HepG2 (cell line): ENCODE data around the gene PPP1R27. TPM values are rescaled to one million over a fixed set of nuclear protein-coding genes. Genes with fewer than 3 reads are reported as not detected.
A peak's percentile ranks its signal among the peaks of the same experiment; 100 is the strongest.

ENCODE experiments used
- CENPX ChIP-seq: sonication (generic); formaldehyde crosslinking; IDR thresholded peaks from 2 replicates; pipeline ENCODE4 v1.9.0; 2021; ENCODE audit warnings: mild to moderate bottlenecking, missing genetic modification reagents, moderate library complexity
- FOSL1 ChIP-seq: sonication (generic); formaldehyde crosslinking; IDR thresholded peaks from 2 replicates; pipeline ENCODE4 v1.9.0; 2021; ENCODE audit warnings: missing genetic modification reagents, borderline replicate concordance
- IKZF1 ChIP-seq: fragments of 450-650 bp; IDR thresholded peaks from 2 replicates; pipeline ENCODE4 v1.7.1; 2016
- JUN ChIP-seq: sonication (generic); formaldehyde crosslinking; IDR thresholded peaks from 2 replicates; pipeline ENCODE4 v1.4.0; 2020; ENCODE audit warnings: mild to moderate bottlenecking, missing genetic modification reagents
- KDM2A ChIP-seq: sonication (generic); formaldehyde crosslinking; IDR thresholded peaks from 2 replicates; pipeline ENCODE4 v1.4.0; 2020; ENCODE audit warnings: low read depth, missing genetic modification reagents, borderline replicate concordance
- MLLT10 ChIP-seq: sonication (generic); formaldehyde crosslinking; IDR thresholded peaks from 2 replicates; pipeline ENCODE4 v1.4.0; 2020; ENCODE audit warnings: missing genetic modification reagents
- ONECUT2 ChIP-seq: sonication (generic); formaldehyde crosslinking; IDR thresholded peaks from 2 replicates; pipeline ENCODE4 v1.4.0; 2020; ENCODE audit warnings: missing genetic modification reagents
- REXO4 ChIP-seq: sonication (generic); formaldehyde crosslinking; IDR thresholded peaks from 2 replicates; pipeline ENCODE4 v1.8.0; 2022; ENCODE audit warnings: missing genetic modification reagents, mild to moderate bottlenecking, borderline replicate concordance
- RFXANK ChIP-seq: IDR thresholded peaks from 2 replicates; pipeline ENCODE4 v1.6.1; 2016
- ZMYM2 ChIP-seq: sonication (generic); formaldehyde crosslinking; IDR thresholded peaks from 2 replicates; pipeline ENCODE4 v1.8.0; 2022; ENCODE audit warnings: mild to moderate bottlenecking, missing genetic modification reagents
- ZNF20 ChIP-seq: sonication (generic); formaldehyde crosslinking; IDR thresholded peaks from 2 replicates; pipeline ENCODE4 v1.4.0; 2020; ENCODE audit warnings: mild to moderate bottlenecking, moderate library complexity, missing genetic modification reagents
- ZNF256 ChIP-seq: sonication (generic); formaldehyde crosslinking; conservative IDR thresholded peaks from 2 replicates; pipeline ENCODE4 v1.4.0; 2020; ENCODE audit warnings: missing genetic modification reagents
- ZNF354B ChIP-seq: sonication (generic); formaldehyde crosslinking; IDR thresholded peaks from 2 replicates; pipeline ENCODE4 v1.8.0; 2022; ENCODE audit warnings: mild to moderate bottlenecking, missing genetic modification reagents
- ZNF558 ChIP-seq: sonication (generic); formaldehyde crosslinking; IDR thresholded peaks from 2 replicates; pipeline ENCODE4 v1.9.0; 2022; ENCODE audit warnings: mild to moderate bottlenecking, missing genetic modification reagents, borderline replicate concordance
- polyA plus RNA-seq, 8 experiments: library from polyadenylated mRNA; depleted of rRNA in 3 of 8; stranded (reverse) in 7 of 8; unstranded in 1 of 8; fragments of >200 nt; fragmentation: Illumina TruSeq in 4 of 8; extraction: Trizol in 4 of 8; gene quantifications; 2 replicates each; pipeline versions ENCODE4 v1.2.1 to v1.2.3, GENCODE V29; 2011 to 2016; ENCODE audit warnings: low read depth in 4 of 8, missing spikeins in 1 of 8, mixed read lengths in 1 of 8; ENCODE audit not compliant: insufficient read depth in 1 of 8
- total RNA-seq, 5 experiments: library from RNA; depleted of rRNA; stranded (reverse); fragments of >200 nt; fragmentation: Illumina TruSeq; extraction: Trizol; gene quantifications; 2 replicates each; pipeline ENCODE4 v1.2.3, GENCODE V29; 2016; ENCODE audit warnings: low read depth in 1 of 5
- TF ChIP-seq, protein P1 (sequence below): sonication (generic); formaldehyde crosslinking; IDR thresholded peaks from 2 replicates; pipeline ENCODE4 v1.8.1; 2023; ENCODE audit warnings: mild to moderate bottlenecking, missing genetic modification reagents
- TF ChIP-seq, protein P2 (sequence below): IDR thresholded peaks from 2 replicates; pipeline ENCODE4 v1.6.1; 2016; ENCODE audit warnings: missing genetic modification reagents, missing compliant biosample characterization
- TF ChIP-seq, protein P3 (sequence below), 2 experiments: IDR thresholded peaks; 2 replicates each; pipeline ENCODE4 v1.6.1; 2011 to 2012; ENCODE audit warnings: low read length in 2 of 2, borderline replicate concordance in 1 of 2, low read depth in 1 of 2, mild to moderate bottlenecking in 1 of 2, moderate library complexity in 1 of 2
- TF ChIP-seq, protein P4 (sequence below): sonication (generic); formaldehyde crosslinking; IDR thresholded peaks from 2 replicates; pipeline ENCODE4 v1.5.0; 2020; ENCODE audit warnings: mild to moderate bottlenecking, missing genetic modification reagents, borderline replicate concordance
- TF ChIP-seq, protein P5 (sequence below): sonication (generic); formaldehyde crosslinking; IDR thresholded peaks from 2 replicates; pipeline ENCODE4 v1.4.0; 2020; ENCODE audit warnings: missing genetic modification reagents, mild to moderate bottlenecking, borderline replicate concordance

Gene PPP1R27
- total and polyA plus RNA-seq, 2 of the 13 experiments (the other 11 are each of a cell fraction or from before 2014, with no cell fraction given): 0.17 to 1.00 TPM

DNA sequence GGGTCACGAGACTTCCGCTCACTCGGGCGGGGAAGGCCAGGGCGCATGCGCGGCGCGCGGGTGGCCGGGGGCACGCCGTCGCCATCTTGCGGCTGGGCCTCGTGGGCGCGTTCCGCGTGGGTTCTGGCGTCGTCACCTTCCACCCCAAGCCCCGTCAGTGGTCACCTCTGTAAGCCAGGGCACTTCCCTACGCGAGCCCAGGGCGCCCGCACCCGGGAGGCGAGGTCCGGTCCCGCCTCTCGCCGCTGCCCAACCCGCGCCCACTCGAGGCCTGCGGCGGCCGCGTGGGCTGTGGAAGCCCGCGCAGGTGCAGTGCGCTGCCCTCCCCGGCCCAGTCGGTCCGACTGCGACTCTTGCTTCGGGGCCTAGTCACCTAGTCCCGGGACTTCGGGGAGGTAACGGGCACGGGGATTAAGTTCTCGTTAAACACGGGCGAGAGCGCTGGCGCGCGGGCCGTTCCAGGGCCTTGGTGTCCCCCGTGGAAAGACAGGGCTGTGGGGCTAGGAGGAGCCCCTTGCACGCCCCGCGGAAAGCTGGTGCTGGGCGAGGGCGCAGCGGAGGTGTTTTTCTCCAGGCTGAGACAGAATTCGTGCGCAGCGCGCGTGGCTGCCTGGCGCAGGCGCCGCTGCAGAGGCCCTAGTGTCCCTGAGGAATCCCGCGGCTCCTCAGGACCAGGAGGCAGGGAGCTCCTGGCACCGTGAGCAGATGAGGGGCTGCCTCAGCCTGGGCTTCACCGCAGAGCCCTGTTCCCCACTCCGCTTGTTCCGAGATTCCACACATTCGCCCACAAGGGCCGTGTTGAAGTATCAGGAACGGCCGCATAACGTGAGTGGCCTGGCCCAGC is 36.8 kb upstream of the PPP1R27 start (continued):
- TF ChIP-seq KDM2A (CRISPR knock-in tag) (peak; percentile 97), IKZF1 (no peak), ZNF20 (CRISPR knock-in tag) (peak; percentile 38; the same call in 1 of the 2 replicates), JUN (CRISPR knock-in tag) (peak; percentile 84; the same call in 1 of the 2 replicates), ZNF354B (CRISPR knock-in tag) (peak; percentile 64; the same call in 1 of the 2 replicates), MLLT10 (0 out of 2 replicates have a peak, but pooled peaks have one; percentile 47), REXO4 (CRISPR knock-in tag) (peak; percentile 96; the same call in 1 of the 2 replicates), ONECUT2 (CRISPR knock-in tag) (no peak), FOSL1 (CRISPR knock-in tag) (no peak), RFXANK (CRISPR knock-in tag) (peak; percentile 59; the same call in 1 of the 2 replicates), ZNF558 (CRISPR knock-in tag) (peak; percentile 95; the same call in 1 of the 2 replicates), CENPX (CRISPR knock-in tag) (no peak), ZMYM2 (CRISPR knock-in tag) (peak; percentile 68; the same call in 1 of the 2 replicates), ZNF256 (no peak)
- TF ChIP-seq, protein P1, sequence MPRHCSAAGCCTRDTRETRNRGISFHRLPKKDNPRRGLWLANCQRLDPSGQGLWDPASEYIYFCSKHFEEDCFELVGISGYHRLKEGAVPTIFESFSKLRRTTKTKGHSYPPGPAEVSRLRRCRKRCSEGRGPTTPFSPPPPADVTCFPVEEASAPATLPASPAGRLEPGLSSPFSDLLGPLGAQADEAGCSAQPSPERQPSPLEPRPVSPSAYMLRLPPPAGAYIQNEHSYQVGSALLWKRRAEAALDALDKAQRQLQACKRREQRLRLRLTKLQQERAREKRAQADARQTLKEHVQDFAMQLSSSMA: peak; percentile 84; the same call in 1 of the 2 replicates
- TF ChIP-seq, protein P2, sequence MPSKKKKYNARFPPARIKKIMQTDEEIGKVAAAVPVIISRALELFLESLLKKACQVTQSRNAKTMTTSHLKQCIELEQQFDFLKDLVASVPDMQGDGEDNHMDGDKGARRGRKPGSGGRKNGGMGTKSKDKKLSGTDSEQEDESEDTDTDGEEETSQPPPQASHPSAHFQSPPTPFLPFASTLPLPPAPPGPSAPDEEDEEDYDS (CRISPR knock-in tag): peak; percentile 84; the same call in 1 of the 2 replicates
- TF ChIP-seq, protein P3, sequence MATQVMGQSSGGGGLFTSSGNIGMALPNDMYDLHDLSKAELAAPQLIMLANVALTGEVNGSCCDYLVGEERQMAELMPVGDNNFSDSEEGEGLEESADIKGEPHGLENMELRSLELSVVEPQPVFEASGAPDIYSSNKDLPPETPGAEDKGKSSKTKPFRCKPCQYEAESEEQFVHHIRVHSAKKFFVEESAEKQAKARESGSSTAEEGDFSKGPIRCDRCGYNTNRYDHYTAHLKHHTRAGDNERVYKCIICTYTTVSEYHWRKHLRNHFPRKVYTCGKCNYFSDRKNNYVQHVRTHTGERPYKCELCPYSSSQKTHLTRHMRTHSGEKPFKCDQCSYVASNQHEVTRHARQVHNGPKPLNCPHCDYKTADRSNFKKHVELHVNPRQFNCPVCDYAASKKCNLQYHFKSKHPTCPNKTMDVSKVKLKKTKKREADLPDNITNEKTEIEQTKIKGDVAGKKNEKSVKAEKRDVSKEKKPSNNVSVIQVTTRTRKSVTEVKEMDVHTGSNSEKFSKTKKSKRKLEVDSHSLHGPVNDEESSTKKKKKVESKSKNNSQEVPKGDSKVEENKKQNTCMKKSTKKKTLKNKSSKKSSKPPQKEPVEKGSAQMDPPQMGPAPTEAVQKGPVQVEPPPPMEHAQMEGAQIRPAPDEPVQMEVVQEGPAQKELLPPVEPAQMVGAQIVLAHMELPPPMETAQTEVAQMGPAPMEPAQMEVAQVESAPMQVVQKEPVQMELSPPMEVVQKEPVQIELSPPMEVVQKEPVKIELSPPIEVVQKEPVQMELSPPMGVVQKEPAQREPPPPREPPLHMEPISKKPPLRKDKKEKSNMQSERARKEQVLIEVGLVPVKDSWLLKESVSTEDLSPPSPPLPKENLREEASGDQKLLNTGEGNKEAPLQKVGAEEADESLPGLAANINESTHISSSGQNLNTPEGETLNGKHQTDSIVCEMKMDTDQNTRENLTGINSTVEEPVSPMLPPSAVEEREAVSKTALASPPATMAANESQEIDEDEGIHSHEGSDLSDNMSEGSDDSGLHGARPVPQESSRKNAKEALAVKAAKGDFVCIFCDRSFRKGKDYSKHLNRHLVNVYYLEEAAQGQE (IDR thresholded peaks at IDR 0.05; ENCODE audit: borderline replicate concordance in 1 of 2, low read depth in 1 of 2, low read length in 2 of 2): peak in 1 of 2 experiments; percentile 51; a peak in 1 of 4 replicates
- TF ChIP-seq, protein P4, sequence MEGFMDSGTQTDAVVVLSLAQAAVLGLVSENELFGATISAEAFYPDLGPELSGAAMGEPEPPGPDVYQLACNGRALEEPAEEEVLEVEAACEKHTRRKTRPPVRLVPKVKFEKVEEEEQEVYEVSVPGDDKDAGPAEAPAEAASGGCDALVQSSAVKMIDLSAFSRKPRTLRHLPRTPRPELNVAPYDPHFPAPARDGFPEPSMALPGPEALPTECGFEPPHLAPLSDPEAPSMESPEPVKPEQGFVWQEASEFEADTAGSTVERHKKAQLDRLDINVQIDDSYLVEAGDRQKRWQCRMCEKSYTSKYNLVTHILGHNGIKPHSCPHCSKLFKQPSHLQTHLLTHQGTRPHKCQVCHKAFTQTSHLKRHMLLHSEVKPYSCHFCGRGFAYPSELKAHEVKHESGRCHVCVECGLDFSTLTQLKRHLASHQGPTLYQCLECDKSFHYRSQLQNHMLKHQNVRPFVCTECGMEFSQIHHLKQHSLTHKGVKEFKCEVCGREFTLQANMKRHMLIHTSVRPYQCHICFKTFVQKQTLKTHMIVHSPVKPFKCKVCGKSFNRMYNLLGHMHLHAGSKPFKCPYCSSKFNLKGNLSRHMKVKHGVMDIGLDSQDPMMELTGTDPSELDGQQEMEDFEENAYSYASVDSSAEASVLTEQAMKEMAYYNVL (CRISPR knock-in tag): peak; percentile 89
- TF ChIP-seq, protein P5, sequence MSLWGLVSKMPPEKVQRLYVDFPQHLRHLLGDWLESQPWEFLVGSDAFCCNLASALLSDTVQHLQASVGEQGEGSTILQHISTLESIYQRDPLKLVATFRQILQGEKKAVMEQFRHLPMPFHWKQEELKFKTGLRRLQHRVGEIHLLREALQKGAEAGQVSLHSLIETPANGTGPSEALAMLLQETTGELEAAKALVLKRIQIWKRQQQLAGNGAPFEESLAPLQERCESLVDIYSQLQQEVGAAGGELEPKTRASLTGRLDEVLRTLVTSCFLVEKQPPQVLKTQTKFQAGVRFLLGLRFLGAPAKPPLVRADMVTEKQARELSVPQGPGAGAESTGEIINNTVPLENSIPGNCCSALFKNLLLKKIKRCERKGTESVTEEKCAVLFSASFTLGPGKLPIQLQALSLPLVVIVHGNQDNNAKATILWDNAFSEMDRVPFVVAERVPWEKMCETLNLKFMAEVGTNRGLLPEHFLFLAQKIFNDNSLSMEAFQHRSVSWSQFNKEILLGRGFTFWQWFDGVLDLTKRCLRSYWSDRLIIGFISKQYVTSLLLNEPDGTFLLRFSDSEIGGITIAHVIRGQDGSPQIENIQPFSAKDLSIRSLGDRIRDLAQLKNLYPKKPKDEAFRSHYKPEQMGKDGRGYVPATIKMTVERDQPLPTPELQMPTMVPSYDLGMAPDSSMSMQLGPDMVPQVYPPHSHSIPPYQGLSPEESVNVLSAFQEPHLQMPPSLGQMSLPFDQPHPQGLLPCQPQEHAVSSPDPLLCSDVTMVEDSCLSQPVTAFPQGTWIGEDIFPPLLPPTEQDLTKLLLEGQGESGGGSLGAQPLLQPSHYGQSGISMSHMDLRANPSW (CRISPR knock-in tag): peak; percentile 86; the same call in 1 of the 2 replicates
